ENCODE measurements around the gene LPP. TPM values are rescaled to one million over a fixed set of nuclear protein-coding genes. Genes with fewer than 3 reads are reported as not detected.

Gene LPP
- polyA plus RNA-seq, 3 donors, result 14.1 to 23.2 (median 15.3) TPM

- intact Hi-C loops (cut with micrococcal nuclease), result no loop called here
- peaks cover 41 to 49% of the 10 kb centered on the region in 2 donors for H3K36me3 Mint-ChIP-seq
Measured at GRCh38 chr3:188227442-188227841, 73.5 kb downstream of the LPP start.

GRCh38 chr3:188229177-188229576 lies 75.2 kb downstream of the LPP start:
- H3K27ac ChIP-seq (ENCODE audit: low read depth in 1 of 2, low read length in 2 of 2), result no peak overlapping the region
- Mint-ChIP-seq H3K27ac (peak overlapping the region in 2 of 7 donors; percentile 25 to 51), H3K4me1 (no peaks in the 10 kb centered on the region), H3K36me3 (peaks cover 49 to 56% of the 10 kb centered on the region in 2 donors), H3K9me3 (peaks cover 0 to 3% (median 0%) of the 10 kb centered on the region in 7 donors), H3K4me3 (no peak overlapping the region), H3K27me3 (ENCODE audit: low read depth in 3 of 3) (peaks cover 0 to 2% (median 2%) of the 10 kb centered on the region in 3 donors)
- no peaks in the 10 kb centered on the region for H3K4me1 ChIP-seq (ENCODE audit: control insufficient read depth in 1 of 2, insufficient read depth in 2 of 2, low read length in 2 of 2)
- WGBS (ENCODE audit: insufficient coverage), result 20% methylated on average over 2 of the region's 7 CpGs
- no peak overlapping the region for H3K9ac ChIP-seq (ENCODE audit: insufficient read depth, low read length, poor library complexity, severe bottlenecking)
- H3K79me2 ChIP-seq (ENCODE audit: insufficient read depth, low read length), result no peaks in the 10 kb centered on the region
- intact Hi-C loops (cut with micrococcal nuclease), result no loop called here
- no peak for DNase-seq
- peaks cover 0 to 23% of the 10 kb centered on the region in 2 donors for H3K36me3 ChIP-seq (replicated peaks in 1 of 2; ENCODE audit: control insufficient read depth in 1 of 2, insufficient read depth in 2 of 2, low read length in 2 of 2)
- H2AFZ ChIP-seq (ENCODE audit: insufficient read depth, low read depth, low read length, poor library complexity, severe bottlenecking), result no peak overlapping the region
- no peak for TF ChIP-seq CTCF (IDR thresholded peaks at IDR 0.05)
- H3K4me3 ChIP-seq (replicated peaks in 1 of 3; ENCODE audit: low read depth in 2 of 3, low read length in 3 of 3), result no peak overlapping the region
- H3K9me3 ChIP-seq (replicated peaks in 1 of 2; ENCODE audit: control insufficient read depth in 1 of 2, insufficient read depth in 1 of 2, low read length in 2 of 2), result no peaks in the 10 kb centered on the region
- peaks cover 4% of the 10 kb centered on the region for H4K20me1 ChIP-seq (ENCODE audit: insufficient read depth, low read length)
- H3K27me3 ChIP-seq (ENCODE audit: control insufficient read depth in 2 of 2, insufficient read depth in 2 of 2, low read length in 2 of 2), result no peaks in the 10 kb centered on the region
- no peak overlapping the region for H3K4me2 ChIP-seq (replicated peaks; ENCODE audit: extremely low read depth, low read length, poor library complexity, severe bottlenecking)

More at GRCh38 chr3:188227442-188227841, 73.5 kb downstream of the LPP start:
- no peak for DNase-seq
- no peak overlapping the region for H3K9ac ChIP-seq (ENCODE audit: insufficient read depth, low read length, poor library complexity, severe bottlenecking)
- no peak for TF ChIP-seq CTCF (IDR thresholded peaks at IDR 0.05)
- Mint-ChIP-seq H3K4me3 (no peak overlapping the region), H3K4me1 (no peaks in the 10 kb centered on the region), H3K27ac (no peak overlapping the region), H3K9me3 (peaks cover 0 to 3% (median 0%) of the 10 kb centered on the region in 7 donors), H3K27me3 (ENCODE audit: low read depth in 3 of 3) (peaks cover 0 to 2% (median 2%) of the 10 kb centered on the region in 3 donors)
- no peak overlapping the region for H2AFZ ChIP-seq (ENCODE audit: insufficient read depth, low read depth, low read length, poor library complexity, severe bottlenecking)
- no peaks in the 10 kb centered on the region for H3K27me3 ChIP-seq (ENCODE audit: control insufficient read depth in 2 of 2, insufficient read depth in 2 of 2, low read length in 2 of 2)
- no peaks in the 10 kb centered on the region for H3K9me3 ChIP-seq (replicated peaks in 1 of 2; ENCODE audit: control insufficient read depth in 1 of 2, insufficient read depth in 1 of 2, low read length in 2 of 2)
- peaks cover 0 to 23% of the 10 kb centered on the region in 2 donors for H3K36me3 ChIP-seq (replicated peaks in 1 of 2; ENCODE audit: control insufficient read depth in 1 of 2, insufficient read depth in 2 of 2, low read length in 2 of 2)
- H4K20me1 ChIP-seq (ENCODE audit: insufficient read depth, low read length), result peaks cover 12% of the 10 kb centered on the region
- WGBS (ENCODE audit: insufficient coverage), result 100% methylated on average over 2 of the region's 3 CpGs
- no peaks in the 10 kb centered on the region for H3K4me1 ChIP-seq (ENCODE audit: control insufficient read depth in 1 of 2, insufficient read depth in 2 of 2, low read length in 2 of 2)
- no peak overlapping the region for H3K4me2 ChIP-seq (replicated peaks; ENCODE audit: extremely low read depth, low read length, poor library complexity, severe bottlenecking)
- H3K4me3 ChIP-seq (replicated peaks in 1 of 3; ENCODE audit: low read depth in 2 of 3, low read length in 3 of 3), result no peak overlapping the region
- H3K79me2 ChIP-seq (ENCODE audit: insufficient read depth, low read length), result no peaks in the 10 kb centered on the region
- no peak overlapping the region for H3K27ac ChIP-seq (ENCODE audit: low read depth in 1 of 2, low read length in 2 of 2)

All from CD14-positive monocyte (primary cell).